Skeletal muscle cell (primary cell): ENCODE measurements around the gene KBTBD7.

Experiments
- DNase-seq: peaks from one replicate; pipeline ENCODE4 v3.0.0-alpha.2; 2010; ENCODE audit warnings: low read depth
- H3K4me3 ChIP-seq: 2 replicates; pipeline ENCODE4 v1.5.1; 2011; ENCODE audit warnings: low read depth, mild to moderate bottlenecking, control low read depth, low read length, moderate library complexity

Gene KBTBD7, protein sequence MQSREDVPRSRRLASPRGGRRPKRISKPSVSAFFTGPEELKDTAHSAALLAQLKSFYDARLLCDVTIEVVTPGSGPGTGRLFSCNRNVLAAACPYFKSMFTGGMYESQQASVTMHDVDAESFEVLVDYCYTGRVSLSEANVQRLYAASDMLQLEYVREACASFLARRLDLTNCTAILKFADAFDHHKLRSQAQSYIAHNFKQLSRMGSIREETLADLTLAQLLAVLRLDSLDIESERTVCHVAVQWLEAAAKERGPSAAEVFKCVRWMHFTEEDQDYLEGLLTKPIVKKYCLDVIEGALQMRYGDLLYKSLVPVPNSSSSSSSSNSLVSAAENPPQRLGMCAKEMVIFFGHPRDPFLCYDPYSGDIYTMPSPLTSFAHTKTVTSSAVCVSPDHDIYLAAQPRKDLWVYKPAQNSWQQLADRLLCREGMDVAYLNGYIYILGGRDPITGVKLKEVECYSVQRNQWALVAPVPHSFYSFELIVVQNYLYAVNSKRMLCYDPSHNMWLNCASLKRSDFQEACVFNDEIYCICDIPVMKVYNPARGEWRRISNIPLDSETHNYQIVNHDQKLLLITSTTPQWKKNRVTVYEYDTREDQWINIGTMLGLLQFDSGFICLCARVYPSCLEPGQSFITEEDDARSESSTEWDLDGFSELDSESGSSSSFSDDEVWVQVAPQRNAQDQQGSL

DNA sequence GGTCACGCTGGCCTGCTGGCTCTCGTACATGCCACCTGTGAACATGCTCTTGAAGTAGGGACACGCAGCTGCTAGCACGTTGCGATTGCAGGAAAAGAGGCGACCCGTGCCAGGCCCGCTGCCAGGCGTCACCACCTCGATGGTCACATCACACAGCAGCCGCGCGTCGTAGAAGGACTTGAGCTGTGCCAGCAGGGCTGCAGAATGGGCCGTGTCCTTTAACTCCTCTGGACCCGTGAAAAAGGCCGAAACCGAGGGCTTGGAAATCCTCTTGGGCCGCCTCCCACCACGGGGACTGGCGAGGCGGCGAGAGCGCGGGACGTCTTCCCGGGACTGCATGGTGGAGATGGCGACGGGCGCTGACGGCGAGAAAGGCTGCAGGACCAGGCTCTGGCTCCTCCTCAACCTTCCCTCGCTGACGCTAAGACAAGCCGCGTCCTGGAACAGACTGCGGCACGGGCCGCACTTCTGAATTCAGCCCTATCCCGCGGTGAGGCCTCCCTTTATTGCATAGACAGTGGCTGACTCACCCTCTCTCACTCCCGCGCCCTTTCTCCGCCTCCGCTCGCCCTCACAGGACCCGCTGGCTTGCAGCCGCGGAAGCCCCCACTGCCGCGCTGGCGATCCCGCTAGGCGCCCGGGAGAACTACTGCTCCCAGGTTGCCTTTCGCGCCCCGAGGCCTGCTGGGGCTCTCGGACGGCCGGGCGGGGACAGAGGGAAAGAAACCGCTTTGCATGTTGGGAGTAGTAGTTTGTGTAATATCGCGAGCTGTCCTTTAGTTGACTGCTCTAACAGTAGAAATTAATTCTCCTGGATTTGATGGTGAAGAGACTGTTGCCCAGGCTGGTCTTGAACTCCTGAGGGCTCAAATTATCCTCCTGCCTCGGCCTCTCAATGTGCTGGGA, at the start of gene KBTBD7:
Gene KBTBD7, minus strand, starts transcription at position 651 of the 906 bp plus-strand sequence. Its CDS starts 312 bp downstream, at position 339.
- peak; percentile 97 for DNase-seq
- peak within 1 kb of the TSS; percentile 53 for H3K4me3 ChIP-seq

DNA sequence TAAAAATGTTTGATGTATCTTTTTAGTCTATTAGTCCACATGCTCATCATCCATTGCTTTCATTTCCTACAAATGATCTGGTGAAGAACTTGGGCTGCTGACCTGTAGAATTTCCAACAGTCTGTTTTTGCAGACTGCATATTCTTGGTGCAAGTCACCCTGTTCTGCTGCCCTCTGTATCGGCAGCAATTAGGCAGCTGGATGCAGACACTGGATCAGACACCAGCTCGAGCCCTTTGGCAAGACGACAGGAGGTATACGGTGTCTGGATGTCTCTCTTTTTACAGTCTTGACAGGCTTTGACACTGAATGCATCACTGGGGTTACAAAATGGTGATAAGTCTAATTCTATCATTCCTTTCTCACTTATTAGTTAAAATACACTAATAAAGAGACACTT, 47.3 kb upstream of the KBTBD7 start:
- H3K4me3 ChIP-seq: no peak overlapping the region
- DNase-seq: no peak

DNA sequence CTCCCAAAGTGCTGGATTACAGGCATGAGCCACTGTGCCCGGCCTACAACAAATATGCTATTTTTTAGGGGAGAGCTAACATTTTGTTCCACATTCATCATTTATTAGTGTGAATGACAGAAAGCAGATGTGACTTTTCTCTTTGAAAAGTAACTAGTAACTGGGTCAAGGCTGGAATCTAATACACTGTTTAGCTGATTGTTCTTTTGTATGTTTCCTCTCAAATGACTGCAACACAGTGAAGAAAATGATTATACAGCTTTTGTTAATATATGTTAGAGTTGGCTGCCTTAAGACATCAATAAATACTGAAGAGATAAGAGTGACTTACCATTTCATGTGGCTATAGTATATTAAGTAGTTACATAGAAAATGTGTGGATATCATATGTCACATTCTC, 42.0 kb upstream of the KBTBD7 start:
- DNase-seq: no peak
- H3K4me3 ChIP-seq: no peak overlapping the region

- H3K4me3 ChIP-seq: no peak overlapping the region
- no peak for DNase-seq
These were observed 38.5 kb upstream of the KBTBD7 start for GRCh38 chr13:41232578-41233480.

GRCh38 chr13:41231786-41232185, 37.4 kb upstream of the KBTBD7 start:
- no peak overlapping the region for H3K4me3 ChIP-seq
- no peak for DNase-seq

DNA sequence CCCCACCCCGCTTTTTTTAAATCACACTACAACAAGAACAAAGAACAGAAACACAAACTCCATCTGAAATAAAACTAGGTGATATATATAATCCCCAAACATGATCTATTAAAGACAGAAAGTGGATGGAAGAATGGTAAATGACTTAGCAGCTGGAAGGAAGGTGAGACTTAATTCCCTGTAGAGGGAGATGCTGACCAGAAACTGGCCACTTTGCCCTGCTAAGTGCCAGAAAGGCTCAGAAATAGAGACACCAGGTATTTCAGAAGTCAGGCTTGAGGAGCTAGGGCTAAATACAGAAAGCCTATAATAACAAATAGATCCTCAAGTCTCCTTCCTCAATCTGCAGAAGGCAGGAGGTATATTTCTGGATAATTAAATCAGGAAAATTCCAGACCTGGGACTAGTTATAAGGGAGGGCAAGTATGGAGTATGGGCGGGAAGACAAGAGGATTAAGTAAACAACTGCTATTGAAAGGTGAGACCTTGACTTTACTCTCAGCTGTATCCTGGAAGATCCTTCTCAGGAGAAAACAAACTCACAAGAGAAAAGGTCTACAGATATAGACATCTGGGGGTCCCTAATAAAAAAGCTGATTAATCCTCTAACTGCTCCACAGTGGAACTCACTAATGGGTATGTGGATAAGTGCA, 36.8 kb upstream of the KBTBD7 start:
- DNase-seq: no peak
- no peak overlapping the region for H3K4me3 ChIP-seq

DNA sequence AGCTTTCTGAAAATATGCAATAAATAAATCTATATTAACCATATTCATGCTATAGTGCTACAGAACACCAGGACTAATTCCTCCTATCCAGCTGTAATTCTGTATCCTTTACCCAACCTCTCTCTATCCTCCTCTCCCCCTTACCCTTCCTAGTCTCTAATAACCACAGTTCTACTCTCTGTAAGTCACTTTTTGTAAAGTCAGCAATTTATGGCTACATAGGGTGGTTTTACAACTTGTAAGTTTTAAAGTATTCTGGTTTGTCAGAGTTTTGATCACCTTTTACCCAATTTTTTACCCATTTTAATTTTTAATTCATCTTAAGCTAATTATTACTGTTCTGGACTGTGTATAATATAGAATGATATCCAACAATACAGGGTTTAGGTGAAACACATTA, 35.0 kb upstream of the KBTBD7 start:
- no peak for DNase-seq
- H3K4me3 ChIP-seq: no peak overlapping the region

- peak; percentile 51 for DNase-seq
These were observed 30.0 kb upstream of the KBTBD7 start for GRCh38 chr13:41224113-41225110.

GRCh38 chr13:41222259-41222852, 28.0 kb upstream of the KBTBD7 start:
- no peak overlapping the region for H3K4me3 ChIP-seq
- DNase-seq: no peak

More at GRCh38 chr13:41224113-41225110, 30.0 kb upstream of the KBTBD7 start:
- H3K4me3 ChIP-seq: no peak overlapping the region

- no peak for DNase-seq
- no peak overlapping the region for H3K4me3 ChIP-seq
These were observed 26.0 kb upstream of the KBTBD7 start for GRCh38 chr13:41220401-41220800.

- peak; percentile 16 for DNase-seq
- no peak overlapping the region for H3K4me3 ChIP-seq
These were observed 21.8 kb upstream of the KBTBD7 start for GRCh38 chr13:41216160-41216559.

DNA sequence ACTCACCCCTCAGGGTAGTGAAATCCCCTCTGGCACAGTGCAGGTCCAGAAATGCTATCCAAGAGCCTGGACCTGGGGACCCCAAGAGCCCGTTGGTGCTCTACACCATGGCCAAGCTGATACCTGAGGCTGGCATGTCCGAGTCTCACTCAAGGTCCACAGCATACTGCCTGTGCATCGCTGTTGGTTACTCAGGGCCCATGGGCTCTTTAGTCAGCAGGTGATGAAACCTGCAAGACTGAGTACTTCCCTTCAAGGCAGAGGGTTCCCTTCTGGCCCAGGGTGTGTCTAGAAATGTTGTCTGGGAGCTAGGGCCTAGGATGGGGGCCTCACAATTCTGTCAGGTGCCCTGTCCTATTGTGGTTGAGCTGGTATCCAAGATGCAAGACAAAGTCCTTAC, 19.6 kb upstream of the KBTBD7 start:
- no peak for DNase-seq
- no peak overlapping the region for H3K4me3 ChIP-seq

DNA sequence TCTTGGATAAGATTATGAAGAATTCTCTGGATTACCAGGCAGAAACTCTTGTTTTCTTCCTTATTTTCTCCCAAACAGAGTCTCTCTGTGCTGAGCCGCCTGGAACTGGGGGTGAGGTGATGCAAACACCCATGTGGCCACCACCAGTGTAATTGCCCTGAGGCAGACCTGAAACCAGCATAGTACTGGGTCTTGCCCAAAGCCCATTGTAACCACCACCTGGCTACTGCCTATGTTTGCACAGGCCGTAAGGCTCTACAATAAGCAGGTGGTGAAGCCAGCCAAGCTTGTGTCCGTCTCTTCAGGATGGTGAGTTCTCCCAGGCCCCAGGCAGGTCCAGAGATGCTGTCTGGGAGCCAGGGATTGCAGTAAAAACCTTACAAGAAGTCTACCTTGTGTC, 18.9 kb upstream of the KBTBD7 start:
- no peak for DNase-seq

GRCh38 chr13:41212881-41213280, 18.5 kb upstream of the KBTBD7 start:
- DNase-seq: no peak
- H3K4me3 ChIP-seq: no peak overlapping the region

More for the DNA sequence above, 18.9 kb upstream of the KBTBD7 start:
- H3K4me3 ChIP-seq: no peak overlapping the region

GRCh38 chr13:41211062-41211461, 16.7 kb upstream of the KBTBD7 start:
- no peak overlapping the region for H3K4me3 ChIP-seq
- no peak for DNase-seq

DNA sequence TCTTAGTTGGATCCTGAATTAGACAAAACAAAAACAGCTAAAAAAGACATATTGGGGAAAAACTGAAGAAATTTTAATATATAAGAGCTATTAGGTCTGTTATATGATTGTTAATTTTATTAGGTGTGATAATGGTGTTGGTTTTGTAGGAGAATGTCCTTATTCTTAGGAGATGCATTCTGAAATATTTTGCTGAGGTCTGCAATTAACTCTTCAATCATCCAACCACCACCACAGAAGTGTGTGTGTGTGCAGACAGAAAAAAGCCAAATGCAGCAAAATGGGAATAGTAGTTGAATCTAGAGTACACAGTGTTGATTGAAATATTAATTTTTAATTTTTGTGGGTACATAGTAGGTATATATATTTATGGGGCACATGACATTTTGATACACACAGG, 12.1 kb upstream of the KBTBD7 start:
- DNase-seq: no peak
- no peak overlapping the region for H3K4me3 ChIP-seq

DNA sequence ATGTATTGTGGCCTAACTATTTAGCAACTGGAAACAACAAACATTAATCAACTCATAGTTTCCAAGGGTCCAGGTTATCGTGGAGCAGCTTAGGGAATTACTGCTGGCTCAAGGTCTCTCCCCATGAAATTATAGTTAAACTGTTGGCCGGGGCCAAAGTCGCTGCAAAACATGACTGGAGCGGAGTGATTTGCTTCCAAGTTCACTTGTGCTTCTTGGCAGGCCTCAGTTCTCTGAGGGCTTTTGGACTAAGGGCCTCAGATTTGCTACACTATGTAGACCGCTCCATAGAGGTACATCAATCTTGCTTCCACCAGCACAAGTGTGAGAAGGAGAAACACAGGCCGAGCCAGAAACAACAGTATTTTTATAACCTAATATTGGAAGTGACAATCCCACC, 9.4 kb upstream of the KBTBD7 start:
- no peak for DNase-seq
- no peak overlapping the region for H3K4me3 ChIP-seq
